Neural cell (in vitro differentiated cells): ENCODE data around the gene CNOT10. TPM values are rescaled to one million over a fixed set of nuclear protein-coding genes. Genes with fewer than 3 reads are reported as not detected.

Source experiments
- H2AFZ ChIP-seq: fragments of 200-600, 300-800 bp; sonication (generic), shearing (Covaris generic); 2 replicates; pipeline ENCODE4 v1.6.0; 2014; ENCODE audit warnings: low read depth, mild to moderate bottlenecking, antibody characterized with exemption, low read length, moderate library complexity
- H3F3A ChIP-seq: fragments of 200-600 bp; shearing (Covaris generic); 2 replicates; pipeline ENCODE4 v1.6.1; 2016; ENCODE audit warnings: mild to moderate bottlenecking, moderate library complexity, mixed read lengths, antibody characterized with exemption, low read length; ENCODE audit not compliant: insufficient read depth, poor library complexity, severe bottlenecking
- H3K27ac ChIP-seq: fragments of 200-600, 300-800 bp; sonication (generic), shearing (Covaris generic); 2 replicates; pipeline ENCODE4 v1.5.1; 2014; ENCODE audit warnings: mild to moderate bottlenecking, low read length, moderate library complexity
- H3K27me3 ChIP-seq: fragments of 300-800, 200-600 bp; sonication (generic), shearing (Covaris generic); 2 replicates; pipeline ENCODE4 v1.6.0; 2014; ENCODE audit warnings: mild to moderate bottlenecking, low read depth, low read length, moderate library complexity; ENCODE audit not compliant: insufficient read depth
- H3K36me3 ChIP-seq: fragments of 300-800, 200-600 bp; sonication (generic), shearing (Covaris generic); 2 replicates; pipeline ENCODE4 v1.5.1; 2014; ENCODE audit warnings: mild to moderate bottlenecking, antibody characterized with exemption, low read length, moderate library complexity; ENCODE audit not compliant: insufficient read depth
- H3K4me2 ChIP-seq: fragments of 300-800, 200-600 bp; sonication (generic), shearing (Covaris generic); 2 replicates; pipeline ENCODE4 v1.6.0; 2014; ENCODE audit warnings: mild to moderate bottlenecking, low read length
- H3K4me3 ChIP-seq: fragments of 300-800, 200-600 bp; sonication (generic), shearing (Covaris generic); 2 replicates; pipeline ENCODE4 v1.5.1; 2014; ENCODE audit warnings: mild to moderate bottlenecking, low read length, moderate library complexity
- H3K79me2 ChIP-seq: fragments of 200-600 bp; shearing (Covaris generic); replicated peaks from 2 replicates; pipeline ENCODE4 v1.6.0; 2014; ENCODE audit warnings: mild to moderate bottlenecking, low read length, moderate library complexity; ENCODE audit not compliant: insufficient read depth
- H3K9ac ChIP-seq: fragments of 300-800, 200-600 bp; sonication (generic), shearing (Covaris generic); 2 replicates; pipeline ENCODE4 v1.6.1; 2016; ENCODE audit warnings: mild to moderate bottlenecking, low read length, mixed read lengths
- H3K9me2 ChIP-seq: fragments of 200-600 bp; shearing (Covaris generic); 2 replicates; pipeline ENCODE4 v1.6.1; 2016; ENCODE audit warnings: mild to moderate bottlenecking, low read length, mixed read lengths; ENCODE audit not compliant: insufficient read depth
- H3K9me3 ChIP-seq: fragments of 200-600, 300-800 bp; sonication (generic), shearing (Covaris generic); 2 replicates; pipeline ENCODE4 v1.6.1; 2016; ENCODE audit warnings: mild to moderate bottlenecking, mixed run types, low read length, moderate library complexity, mixed read lengths
- H4K20me1 ChIP-seq: fragments of 200-600 bp; shearing (Covaris generic); 2 replicates; pipeline ENCODE4 v1.6.1; 2016; ENCODE audit warnings: mild to moderate bottlenecking, mixed run types; ENCODE audit not compliant: insufficient read depth
- EP300 ChIP-seq: fragments of 450-650 bp; conservative IDR thresholded peaks from 2 replicates; pipeline ENCODE4 v1.6.1; 2014; ENCODE audit warnings: antibody characterized with exemption, mild to moderate bottlenecking, moderate library complexity; ENCODE audit not compliant: poor library complexity, severe bottlenecking
- EZH2 ChIP-seq: fragments of 200-600, 300-800 bp; shearing (Covaris generic), sonication (generic); IDR thresholded peaks from 2 replicates; pipeline ENCODE4 v1.6.1; 2014; ENCODE audit warnings: antibody characterized with exemption, low read length, borderline replicate concordance, mild to moderate bottlenecking; ENCODE audit not compliant: insufficient read depth, poor library complexity, severe bottlenecking
- MXI1 ChIP-seq: fragments of 450-650 bp; conservative IDR thresholded peaks from 2 replicates; pipeline ENCODE4 v1.6.1; 2014; ENCODE audit warnings: antibody characterized with exemption, mild to moderate bottlenecking; ENCODE audit not compliant: poor library complexity, severe bottlenecking
- POLR2AphosphoS5 ChIP-seq: IDR thresholded peaks from 2 replicates; pipeline ENCODE4 v1.6.1; 2012
- RAD21 ChIP-seq: fragments of 450-650 bp; conservative IDR thresholded peaks from 2 replicates; pipeline ENCODE4 v1.6.1; 2014; ENCODE audit warnings: antibody characterized with exemption, mild to moderate bottlenecking, moderate library complexity
- SMC3 ChIP-seq: fragments of 450-650 bp; conservative IDR thresholded peaks from 2 replicates; pipeline ENCODE4 v1.6.1; 2014; ENCODE audit warnings: antibody characterized with exemption, mild to moderate bottlenecking, moderate library complexity; ENCODE audit not compliant: poor library complexity
- TAF1 ChIP-seq: IDR thresholded peaks from 2 replicates; pipeline ENCODE4 v1.6.1; 2012; ENCODE audit warnings: low read depth
- polyA plus RNA-seq: library from polyadenylated mRNA; depleted of rRNA; stranded (reverse); fragments of >200 nt; gene quantifications from 2 replicates; pipeline ENCODE4 v1.2.3, GENCODE V29; 2014
- TF ChIP-seq, protein P1 (sequence below): IDR thresholded peaks from 2 replicates; pipeline ENCODE4 v1.6.1; 2012; ENCODE audit warnings: borderline replicate concordance
- TF ChIP-seq, protein P2 (sequence below): fragments of 450-650 bp; IDR thresholded peaks from 2 replicates; pipeline ENCODE4 v1.5.1; 2014; ENCODE audit warnings: antibody characterized with exemption, mild to moderate bottlenecking, moderate library complexity; ENCODE audit not compliant: poor library complexity, severe bottlenecking

CNOT10 gene
- polyA plus RNA-seq, 1 donor from 2014 or later = 53.8 TPM

GRCh38 chr3:32815841-32816438, 131.0 kb downstream of the CNOT10 start:
- Histone ChIP-seq H3K4me2 (peak overlapping the region; percentile 96), H3K27me3 (peaks cover 40% of the 10 kb centered on the region), H3F3A (no peaks in the 10 kb centered on the region), H3K36me3 (no peaks in the 10 kb centered on the region), H3K9me3 (no peaks in the 10 kb centered on the region), H3K9ac (peak overlapping the region; percentile 90), H3K27ac (peak overlapping the region; percentile 83), H2AFZ (peak overlapping the region; percentile 54), H3K9me2 (no peaks in the 10 kb centered on the region), H3K79me2 (peaks cover 31% of the 10 kb centered on the region), H3K4me3 (peak overlapping the region; percentile 97), H4K20me1 (peaks cover 20% of the 10 kb centered on the region)
- TF ChIP-seq, protein P1, sequence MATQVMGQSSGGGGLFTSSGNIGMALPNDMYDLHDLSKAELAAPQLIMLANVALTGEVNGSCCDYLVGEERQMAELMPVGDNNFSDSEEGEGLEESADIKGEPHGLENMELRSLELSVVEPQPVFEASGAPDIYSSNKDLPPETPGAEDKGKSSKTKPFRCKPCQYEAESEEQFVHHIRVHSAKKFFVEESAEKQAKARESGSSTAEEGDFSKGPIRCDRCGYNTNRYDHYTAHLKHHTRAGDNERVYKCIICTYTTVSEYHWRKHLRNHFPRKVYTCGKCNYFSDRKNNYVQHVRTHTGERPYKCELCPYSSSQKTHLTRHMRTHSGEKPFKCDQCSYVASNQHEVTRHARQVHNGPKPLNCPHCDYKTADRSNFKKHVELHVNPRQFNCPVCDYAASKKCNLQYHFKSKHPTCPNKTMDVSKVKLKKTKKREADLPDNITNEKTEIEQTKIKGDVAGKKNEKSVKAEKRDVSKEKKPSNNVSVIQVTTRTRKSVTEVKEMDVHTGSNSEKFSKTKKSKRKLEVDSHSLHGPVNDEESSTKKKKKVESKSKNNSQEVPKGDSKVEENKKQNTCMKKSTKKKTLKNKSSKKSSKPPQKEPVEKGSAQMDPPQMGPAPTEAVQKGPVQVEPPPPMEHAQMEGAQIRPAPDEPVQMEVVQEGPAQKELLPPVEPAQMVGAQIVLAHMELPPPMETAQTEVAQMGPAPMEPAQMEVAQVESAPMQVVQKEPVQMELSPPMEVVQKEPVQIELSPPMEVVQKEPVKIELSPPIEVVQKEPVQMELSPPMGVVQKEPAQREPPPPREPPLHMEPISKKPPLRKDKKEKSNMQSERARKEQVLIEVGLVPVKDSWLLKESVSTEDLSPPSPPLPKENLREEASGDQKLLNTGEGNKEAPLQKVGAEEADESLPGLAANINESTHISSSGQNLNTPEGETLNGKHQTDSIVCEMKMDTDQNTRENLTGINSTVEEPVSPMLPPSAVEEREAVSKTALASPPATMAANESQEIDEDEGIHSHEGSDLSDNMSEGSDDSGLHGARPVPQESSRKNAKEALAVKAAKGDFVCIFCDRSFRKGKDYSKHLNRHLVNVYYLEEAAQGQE = peak; percentile 4
- TF ChIP-seq MXI1 = no peak

DNA sequence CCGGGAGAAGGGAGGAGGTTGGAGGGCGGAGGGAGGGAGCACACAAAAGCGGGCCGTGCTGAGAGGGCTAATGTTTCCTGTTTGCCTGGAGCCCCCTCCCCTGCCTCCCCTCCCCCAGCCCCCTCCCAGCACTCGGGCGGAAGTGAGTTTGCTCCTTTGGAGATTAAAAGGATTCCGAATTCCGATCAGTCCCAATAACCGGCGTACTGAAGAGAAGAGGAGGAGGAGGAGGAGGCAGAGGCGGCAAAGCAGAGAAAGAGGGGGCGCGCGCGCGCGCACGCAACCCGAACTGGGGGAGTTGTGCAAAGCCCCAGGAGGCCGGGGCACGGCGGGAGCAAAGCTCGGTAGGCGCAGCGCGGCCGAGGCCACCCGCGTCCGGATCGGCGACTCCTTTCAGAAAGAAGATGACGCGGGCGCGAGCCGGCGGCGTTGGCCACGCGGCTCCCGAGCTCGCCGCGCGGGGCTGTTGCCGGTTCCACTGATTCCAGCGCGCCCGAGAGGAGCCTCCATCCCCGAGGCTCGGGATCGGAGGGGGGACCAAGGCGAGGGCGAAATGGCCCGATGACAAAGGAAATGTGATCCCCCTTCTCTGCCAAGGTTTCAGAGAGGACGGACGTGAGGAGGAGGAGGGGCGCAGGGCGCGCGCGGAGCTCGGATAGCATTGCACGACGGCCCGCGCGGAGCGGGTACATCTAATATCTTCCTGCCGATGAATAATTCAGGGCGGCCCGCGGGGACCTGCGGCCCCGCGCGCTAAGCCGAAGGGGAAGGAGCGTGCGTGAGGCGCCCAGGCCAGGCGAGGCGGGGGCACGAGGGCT, 131.7 kb downstream of the CNOT10 start:
- Histone ChIP-seq H3K9me2 (no peaks in the 10 kb centered on the region), H2AFZ (peak overlapping the region; percentile 63), H3K9me3 (no peaks in the 10 kb centered on the region), H4K20me1 (peaks cover 27% of the 10 kb centered on the region), H3K27me3 (peaks cover 45% of the 10 kb centered on the region), H3K4me3 (peak overlapping the region; percentile 97), H3F3A (no peaks in the 10 kb centered on the region), H3K4me2 (peak overlapping the region; percentile 96), H3K36me3 (no peaks in the 10 kb centered on the region), H3K27ac (peak overlapping the region; percentile 83), H3K79me2 (peaks cover 37% of the 10 kb centered on the region), H3K9ac (peak overlapping the region; percentile 90)
- no peak for TF ChIP-seq RAD21
- TF ChIP-seq, protein P1 = peak; percentile 49
- TF ChIP-seq TAF1 = peak; percentile 61
- TF ChIP-seq POLR2AphosphoS5 = no peak
- TF ChIP-seq EP300 = peak; percentile 19
- no peak for TF ChIP-seq EZH2
- peak; percentile 33 for TF ChIP-seq SMC3
- peak; percentile 85 for TF ChIP-seq MXI1
- TF ChIP-seq, protein P2, sequence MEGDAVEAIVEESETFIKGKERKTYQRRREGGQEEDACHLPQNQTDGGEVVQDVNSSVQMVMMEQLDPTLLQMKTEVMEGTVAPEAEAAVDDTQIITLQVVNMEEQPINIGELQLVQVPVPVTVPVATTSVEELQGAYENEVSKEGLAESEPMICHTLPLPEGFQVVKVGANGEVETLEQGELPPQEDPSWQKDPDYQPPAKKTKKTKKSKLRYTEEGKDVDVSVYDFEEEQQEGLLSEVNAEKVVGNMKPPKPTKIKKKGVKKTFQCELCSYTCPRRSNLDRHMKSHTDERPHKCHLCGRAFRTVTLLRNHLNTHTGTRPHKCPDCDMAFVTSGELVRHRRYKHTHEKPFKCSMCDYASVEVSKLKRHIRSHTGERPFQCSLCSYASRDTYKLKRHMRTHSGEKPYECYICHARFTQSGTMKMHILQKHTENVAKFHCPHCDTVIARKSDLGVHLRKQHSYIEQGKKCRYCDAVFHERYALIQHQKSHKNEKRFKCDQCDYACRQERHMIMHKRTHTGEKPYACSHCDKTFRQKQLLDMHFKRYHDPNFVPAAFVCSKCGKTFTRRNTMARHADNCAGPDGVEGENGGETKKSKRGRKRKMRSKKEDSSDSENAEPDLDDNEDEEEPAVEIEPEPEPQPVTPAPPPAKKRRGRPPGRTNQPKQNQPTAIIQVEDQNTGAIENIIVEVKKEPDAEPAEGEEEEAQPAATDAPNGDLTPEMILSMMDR = peak; percentile 13
